Activated naive CD4-positive, alpha-beta T cell treated with anti-CD3 and anti-CD28 coated beads, Interleukin-2, amount 50 U/mL, for 72 hours (primary cell): ENCODE measurements around the gene EEF1AKMT2. TPM values are rescaled to one million over a fixed set of nuclear protein-coding genes. Genes with fewer than 3 reads are reported as not detected.
"Not testable (repeated sequence)": the region's sequence is repeated elsewhere in the genome, so short reads cannot be mapped to it uniquely, and the experiment has no call there.

Source experiments
- ATAC-seq, 2 donors: fragments of 150-1000 bp; cut with Tn5 transposase; 2 replicates each; pipeline ENCODE4 v1.10.0; 2021; ENCODE audit warnings: mild to moderate bottlenecking in 2 of 2, moderate library complexity in 2 of 2
- DNase-seq, 2 donors: peaks; one replicate each; pipeline ENCODE4 v3.0.0; 2021 to 2022; ENCODE audit warnings: low spot score in 2 of 2
- H3K27ac Mint-ChIP-seq, 2 donors: one replicate each; pipeline ENCODE4 v1.8.0; 2022; ENCODE audit warnings: mild to moderate bottlenecking in 2 of 2, mixed read lengths in 2 of 2
- H3K36me3 Mint-ChIP-seq, 2 donors: one replicate each; pipeline ENCODE4 v1.8.0; 2022; ENCODE audit warnings: mixed read lengths in 2 of 2
- H3K9me3 Mint-ChIP-seq, 2 donors: one replicate each; pipeline ENCODE4 v1.8.0; 2022; ENCODE audit warnings: mixed read lengths in 2 of 2
- total RNA-seq, 2 donors: library from RNA; stranded (reverse); gene quantifications; one replicate each; pipeline ENCODE4 v1.2.3, GENCODE V29; 2022

Gene EEF1AKMT2
- total RNA-seq, 2 donors from 2014 or later, result 1.1 to 27.7 TPM

DNA sequence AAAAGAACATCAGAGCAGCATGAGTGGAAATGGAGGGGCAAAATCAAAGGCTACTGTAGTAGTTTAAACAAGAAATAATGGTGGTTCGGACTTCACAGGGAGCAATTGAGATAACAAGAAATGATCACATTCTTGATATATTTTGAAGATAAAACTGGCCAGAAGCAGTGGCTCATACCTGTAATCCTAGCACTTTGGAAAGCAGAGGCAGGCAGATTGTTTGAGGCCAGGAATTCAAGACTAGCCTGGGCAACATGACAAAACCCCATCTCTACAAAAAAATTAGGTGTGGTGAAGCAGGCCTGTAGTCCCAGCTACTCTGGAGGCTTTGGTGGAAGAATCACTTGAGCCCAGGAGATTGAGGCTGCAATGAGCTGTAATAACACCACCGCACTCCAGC, 22.9 kb downstream of the EEF1AKMT2 start:
- DNase-seq (no peak), ATAC-seq (no peak)
- peaks cover 5 to 27% of the 10 kb centered on the region in 2 donors for H3K36me3 Mint-ChIP-seq
- H3K27ac Mint-ChIP-seq, result no peak overlapping the region
- no peaks in the 10 kb centered on the region for H3K9me3 Mint-ChIP-seq

DNA sequence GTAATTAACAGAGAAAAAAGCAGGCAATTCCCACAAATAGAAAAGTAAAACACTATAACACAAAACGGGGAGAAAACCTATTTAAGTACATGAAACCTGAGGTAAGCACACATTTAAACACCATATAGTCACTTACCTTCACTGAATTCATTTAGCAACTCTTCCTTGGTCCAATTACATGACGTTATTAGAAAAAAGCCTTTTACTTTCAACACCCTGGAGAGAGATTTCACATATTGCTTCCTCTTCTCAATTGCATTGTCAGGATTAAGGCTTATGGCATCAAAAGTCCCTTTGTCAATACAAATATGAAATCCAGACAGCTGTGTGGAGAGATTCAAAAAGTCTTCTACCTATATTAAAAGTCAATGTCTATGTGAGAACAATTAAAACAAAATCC, 26.4 kb downstream of the EEF1AKMT2 start:
- DNase-seq, result no peak
- ATAC-seq, result no peak
- Mint-ChIP-seq H3K27ac (no peak overlapping the region), H3K36me3 (no peaks in the 10 kb centered on the region), H3K9me3 (no peaks in the 10 kb centered on the region)

DNA sequence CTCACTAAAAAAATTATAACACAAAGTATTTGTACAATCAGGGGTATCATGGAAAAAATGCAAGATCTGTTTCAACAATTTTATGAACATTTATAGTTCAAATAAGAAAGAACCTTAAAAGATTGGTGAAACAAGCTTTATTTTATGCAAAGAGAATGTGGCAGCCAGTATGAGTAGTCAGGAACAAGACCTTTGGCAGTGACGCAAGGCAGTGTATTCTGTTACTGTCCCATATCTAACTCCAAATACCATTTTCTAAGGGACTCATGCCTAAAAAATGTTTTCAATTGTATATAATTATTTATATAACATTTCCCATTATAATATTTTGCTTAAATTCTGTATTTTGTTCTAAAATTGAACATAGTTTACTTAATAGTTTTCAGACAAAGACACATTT, 28.4 kb downstream of the EEF1AKMT2 start:
- no peak for ATAC-seq
- Mint-ChIP-seq H3K36me3 (no peaks in the 10 kb centered on the region), H3K9me3 (no peaks in the 10 kb centered on the region), H3K27ac (no peak overlapping the region)
- no peak for DNase-seq

DNA sequence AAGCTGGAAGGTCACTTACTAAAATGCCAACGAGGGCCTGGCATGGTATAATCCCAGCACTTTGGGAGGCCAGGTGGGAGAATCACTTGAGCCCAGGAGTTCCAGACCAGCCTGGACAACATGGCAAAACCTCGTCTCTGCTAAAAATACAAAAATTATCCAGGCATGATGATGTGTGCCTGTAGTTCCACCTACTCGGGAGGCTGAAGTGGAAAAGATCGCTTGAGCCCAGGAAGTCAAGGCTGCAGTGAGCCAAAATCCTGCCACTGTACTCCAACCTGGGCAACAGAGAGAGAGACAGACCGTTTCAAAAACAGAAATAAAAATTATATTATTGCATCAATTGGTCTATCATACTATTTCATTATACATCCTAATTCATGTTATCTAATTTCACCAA, 29.4 kb downstream of the EEF1AKMT2 start:
- no peak for DNase-seq
- H3K27ac Mint-ChIP-seq, result no peak overlapping the region
- ATAC-seq, result no peak
- H3K36me3 Mint-ChIP-seq, result no peaks in the 10 kb centered on the region
- H3K9me3 Mint-ChIP-seq, result no peaks in the 10 kb centered on the region

DNA sequence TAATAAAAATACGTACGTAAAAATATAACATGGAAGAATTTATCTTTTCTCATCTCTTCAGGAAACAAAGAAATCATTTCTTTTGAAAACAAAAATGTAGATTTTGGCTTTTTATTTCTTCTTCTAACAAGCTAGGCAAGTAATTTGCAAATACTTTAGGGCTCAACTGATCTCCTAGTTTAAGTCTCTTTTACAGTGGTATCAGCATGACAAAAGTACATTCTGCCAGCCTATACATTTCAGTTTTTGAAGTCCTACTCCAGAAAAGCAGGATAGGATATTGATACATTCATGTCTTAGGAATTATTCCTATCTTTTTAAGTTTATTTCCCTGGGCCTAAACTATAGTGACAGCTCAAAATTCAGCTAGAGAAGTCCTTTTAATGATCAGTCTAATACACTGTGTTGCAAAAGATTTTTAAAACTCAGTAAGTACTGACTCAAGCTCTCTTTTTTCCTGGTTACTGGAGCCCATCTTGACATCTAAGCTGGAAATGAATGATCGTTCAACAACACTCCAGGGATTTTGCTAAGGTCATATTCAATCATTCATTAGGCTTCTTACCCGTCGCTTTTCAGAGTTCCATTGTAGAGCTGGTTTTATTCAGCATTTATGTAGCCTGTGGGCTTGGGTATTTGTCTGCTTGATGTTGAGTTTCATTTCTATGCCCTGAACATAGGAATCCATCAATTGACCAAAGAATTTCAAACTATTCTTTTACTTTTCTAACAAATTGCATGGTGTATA, 35.4 kb downstream of the EEF1AKMT2 start:
- Mint-ChIP-seq H3K36me3 (peaks cover 0 to 4% of the 10 kb centered on the region in 2 donors), H3K9me3 (no peaks in the 10 kb centered on the region), H3K27ac (no peak overlapping the region)
- DNase-seq (no peak), ATAC-seq (no peak)

DNA sequence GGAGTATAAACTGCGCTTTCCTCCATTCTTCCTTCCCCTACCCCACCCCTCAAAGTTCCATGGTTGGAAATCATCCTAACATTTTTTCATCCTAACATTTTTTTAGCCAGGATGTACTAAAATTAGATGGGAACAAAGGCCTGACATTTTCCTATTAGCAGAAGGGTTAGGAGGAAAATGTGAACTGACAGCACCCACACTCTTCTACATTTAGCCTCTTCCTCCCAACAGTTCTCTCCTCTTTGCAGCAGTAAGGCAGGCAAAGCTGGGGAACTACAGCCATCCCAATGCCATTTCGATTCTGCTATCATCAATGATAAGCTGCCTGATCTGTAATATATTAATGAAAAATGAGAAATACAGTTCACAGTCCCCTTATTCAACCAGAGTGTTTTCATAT, 36.1 kb downstream of the EEF1AKMT2 start:
- DNase-seq, result no peak

DNA sequence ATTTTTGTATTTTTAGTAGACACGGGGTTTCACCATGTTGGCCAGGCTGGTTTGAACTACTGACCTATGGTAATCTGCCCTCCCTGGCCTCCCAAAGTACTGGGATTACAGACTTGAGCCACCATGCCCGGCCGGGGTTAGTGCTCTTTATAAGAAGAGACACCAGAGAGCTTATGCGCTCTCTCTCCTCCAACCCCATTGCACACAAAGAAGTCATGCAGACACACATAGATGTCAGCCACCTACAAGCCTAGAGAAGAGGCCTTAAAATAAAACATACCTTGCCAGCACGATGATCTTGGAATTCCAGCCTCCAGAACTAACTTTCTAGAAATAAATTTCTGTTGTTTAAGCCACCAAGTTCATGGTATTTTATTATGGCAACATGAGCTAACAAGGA, 37.5 kb downstream of the EEF1AKMT2 start:
- Mint-ChIP-seq H3K36me3 (peaks cover 0 to 5% of the 10 kb centered on the region in 2 donors), H3K9me3 (no peaks in the 10 kb centered on the region), H3K27ac (no peak overlapping the region)
- DNase-seq (no peak), ATAC-seq (no peak)

More for the DNA sequence above, 36.1 kb downstream of the EEF1AKMT2 start:
- Mint-ChIP-seq H3K27ac (no peak overlapping the region), H3K36me3 (peaks cover 0 to 5% of the 10 kb centered on the region in 2 donors), H3K9me3 (no peaks in the 10 kb centered on the region)
- no peak for ATAC-seq

DNA sequence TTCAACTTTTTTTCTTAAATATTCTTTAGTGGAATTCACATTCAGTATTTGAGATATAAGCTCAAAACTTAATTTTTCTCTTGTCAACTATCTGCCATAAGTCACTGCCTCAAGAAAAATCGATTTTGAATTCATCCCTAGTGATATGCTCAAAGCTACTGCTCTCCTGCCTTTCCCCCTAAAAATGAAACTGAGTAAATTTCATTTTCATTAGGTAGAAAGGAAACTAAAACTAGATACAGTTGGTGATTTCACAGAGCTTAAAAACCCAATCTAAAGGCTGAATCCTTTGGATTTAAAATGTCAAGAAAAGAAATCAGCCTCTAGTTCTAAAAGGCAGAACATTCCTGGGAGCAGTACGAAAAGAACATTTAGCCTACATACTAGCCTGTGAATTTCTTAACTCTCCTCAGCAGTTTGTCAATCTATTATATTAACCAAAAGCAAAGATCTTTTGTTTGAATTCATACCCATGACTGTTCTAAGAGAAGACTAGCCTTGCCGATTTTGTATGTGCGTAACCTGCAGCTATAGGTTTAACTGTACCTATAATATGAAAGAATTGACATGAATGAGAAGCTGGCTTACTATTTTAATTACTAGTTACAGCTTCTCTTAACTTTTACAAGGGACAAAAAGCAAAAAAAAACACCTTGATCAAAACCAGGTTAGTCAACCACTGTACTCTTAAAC, 42.6 kb downstream of the EEF1AKMT2 start:
- DNase-seq, result no peak
- ATAC-seq, result no peak
- peaks cover 0 to 5% of the 10 kb centered on the region in 2 donors for H3K36me3 Mint-ChIP-seq
- peak overlapping the region in 1 of 2 donors; percentile 33 for H3K27ac Mint-ChIP-seq
- H3K9me3 Mint-ChIP-seq, result no peaks in the 10 kb centered on the region

DNA sequence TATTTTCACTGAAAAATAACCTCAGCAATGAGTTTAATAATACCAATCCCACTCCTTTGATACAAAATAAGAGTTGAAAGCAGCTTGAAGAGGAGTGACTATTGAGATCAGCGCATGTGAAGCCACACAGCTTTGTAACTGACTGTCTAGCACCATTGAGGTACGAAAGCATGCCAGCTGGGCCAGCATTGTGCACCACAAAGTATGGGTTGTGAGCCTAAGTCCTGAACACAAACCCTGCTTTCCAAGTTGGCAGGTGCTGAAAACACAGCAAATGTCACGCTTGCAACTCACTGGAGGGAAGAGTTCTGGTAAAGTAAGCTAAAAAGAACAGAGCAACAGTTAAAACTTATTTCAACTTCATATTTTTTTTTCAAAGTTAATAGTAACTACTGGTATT, 43.5 kb downstream of the EEF1AKMT2 start:
- DNase-seq, result no peak

DNA sequence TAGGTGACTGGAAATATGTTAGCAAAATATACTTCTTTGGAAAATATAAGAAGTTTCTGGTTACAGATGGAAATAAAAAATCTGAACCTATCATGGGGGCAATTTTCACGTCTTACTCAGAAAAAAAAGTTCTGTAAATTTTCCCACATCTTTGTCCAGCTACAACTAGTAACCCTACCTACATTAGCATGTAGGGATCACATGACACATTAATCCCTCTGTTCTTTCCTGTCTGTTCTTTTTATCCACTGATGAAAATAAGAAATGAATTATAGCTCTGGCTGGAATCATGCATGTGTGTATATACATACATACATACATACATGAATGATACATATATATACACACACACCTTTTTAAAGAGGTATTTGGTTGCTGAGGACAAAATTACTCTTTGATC, 43.9 kb downstream of the EEF1AKMT2 start:
- Mint-ChIP-seq H3K27ac (no peak overlapping the region), H3K9me3 (no peaks in the 10 kb centered on the region), H3K36me3 (peaks cover 5% of the 10 kb centered on the region in 2 donors)
- ATAC-seq (no peak), DNase-seq (no peak)

More for the DNA sequence above, 43.5 kb downstream of the EEF1AKMT2 start:
- H3K27ac Mint-ChIP-seq, result no peak overlapping the region
- no peak for ATAC-seq
- H3K9me3 Mint-ChIP-seq, result no peaks in the 10 kb centered on the region
- peaks cover 5% of the 10 kb centered on the region in 2 donors for H3K36me3 Mint-ChIP-seq

DNA sequence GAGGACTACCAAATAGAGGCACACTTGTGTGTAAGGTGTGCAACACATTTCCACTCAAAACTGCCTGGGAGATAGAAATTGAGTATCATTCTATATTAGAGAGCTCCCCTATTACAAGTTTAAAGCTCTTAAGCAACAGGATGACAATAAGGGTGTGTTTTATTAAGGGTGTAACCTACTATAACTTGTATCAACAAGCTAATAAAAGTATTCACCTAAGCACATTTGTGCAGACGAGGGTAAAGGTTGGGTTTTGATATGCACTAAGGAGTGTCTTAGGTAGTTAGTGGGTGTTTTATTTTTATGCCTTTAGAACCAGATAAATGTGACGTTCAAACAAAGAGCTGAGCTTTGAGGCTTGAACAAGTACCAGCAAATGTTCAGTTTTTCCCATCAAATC, 44.7 kb downstream of the EEF1AKMT2 start:
- no peak for DNase-seq
- Mint-ChIP-seq H3K9me3 (no peaks in the 10 kb centered on the region), H3K27ac (no peak overlapping the region), H3K36me3 (peaks cover 5% of the 10 kb centered on the region in 2 donors)
- no peak for ATAC-seq

DNA sequence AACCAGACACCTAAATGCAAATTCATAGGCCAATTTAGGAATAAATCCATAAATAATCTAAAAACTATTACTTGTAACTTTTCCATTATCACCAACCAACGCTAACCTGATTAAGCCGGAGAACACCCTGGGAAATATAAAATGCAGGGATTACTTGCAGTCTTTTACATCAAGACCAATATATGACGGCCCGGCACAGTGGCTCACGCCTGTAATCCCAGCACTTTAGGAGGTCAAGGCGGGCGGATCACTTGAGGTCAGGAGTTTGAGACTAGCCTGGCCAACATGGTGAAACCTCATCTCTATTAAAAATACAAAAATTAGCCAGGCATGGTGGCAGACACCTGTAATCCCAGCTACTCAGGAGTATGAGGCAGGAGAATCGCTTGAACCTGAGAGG, 45.2 kb downstream of the EEF1AKMT2 start:
- not testable (repeated sequence) for H3K27ac Mint-ChIP-seq, H3K9me3 Mint-ChIP-seq, H3K36me3 Mint-ChIP-seq, DNase-seq, ATAC-seq

DNA sequence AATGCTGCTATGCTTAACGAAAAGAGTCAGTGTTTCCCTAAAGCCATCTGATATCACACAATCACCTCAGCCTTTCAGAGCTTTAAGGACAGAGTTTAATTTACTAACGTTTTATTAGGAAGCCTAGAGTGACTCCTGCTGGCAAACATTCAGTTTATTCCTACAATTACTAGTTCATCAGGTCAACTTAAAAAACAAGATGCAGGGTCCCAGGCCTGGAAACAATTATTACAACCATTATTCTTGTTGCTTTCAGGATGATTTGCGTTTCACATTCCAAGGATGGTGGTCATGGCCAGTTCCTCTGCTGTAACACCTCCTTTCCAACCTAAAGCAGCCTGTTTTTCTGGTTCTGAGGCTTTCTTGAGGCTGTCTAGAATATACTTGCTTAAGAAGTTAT, 46.0 kb downstream of the EEF1AKMT2 start:
- ATAC-seq (no peak), DNase-seq (no peak)
- Mint-ChIP-seq H3K9me3 (no peaks in the 10 kb centered on the region), H3K36me3 (peaks cover 0 to 5% of the 10 kb centered on the region in 2 donors), H3K27ac (no peak overlapping the region)

DNA sequence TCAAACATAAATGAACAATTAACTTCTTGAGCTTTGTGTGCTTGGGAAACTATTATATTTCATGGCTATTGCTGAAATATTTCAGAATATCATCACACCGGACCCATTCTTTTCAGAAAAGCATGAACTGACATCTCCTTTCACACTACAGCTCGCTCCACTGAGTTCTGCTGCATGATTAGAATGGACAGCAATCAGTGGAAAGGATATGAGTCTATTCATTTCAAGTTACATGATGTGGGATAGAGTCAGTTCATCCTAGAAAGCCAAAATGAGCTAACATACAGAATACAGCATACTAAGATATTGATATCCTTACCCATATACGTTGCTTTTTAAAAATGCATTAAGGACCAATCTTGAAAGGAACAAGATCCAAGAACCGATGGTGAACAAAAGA, 46.4 kb downstream of the EEF1AKMT2 start:
- Mint-ChIP-seq H3K27ac (no peak overlapping the region), H3K36me3 (peaks cover 2 to 7% of the 10 kb centered on the region in 2 donors), H3K9me3 (no peaks in the 10 kb centered on the region)
- ATAC-seq (no peak), DNase-seq (no peak)

DNA sequence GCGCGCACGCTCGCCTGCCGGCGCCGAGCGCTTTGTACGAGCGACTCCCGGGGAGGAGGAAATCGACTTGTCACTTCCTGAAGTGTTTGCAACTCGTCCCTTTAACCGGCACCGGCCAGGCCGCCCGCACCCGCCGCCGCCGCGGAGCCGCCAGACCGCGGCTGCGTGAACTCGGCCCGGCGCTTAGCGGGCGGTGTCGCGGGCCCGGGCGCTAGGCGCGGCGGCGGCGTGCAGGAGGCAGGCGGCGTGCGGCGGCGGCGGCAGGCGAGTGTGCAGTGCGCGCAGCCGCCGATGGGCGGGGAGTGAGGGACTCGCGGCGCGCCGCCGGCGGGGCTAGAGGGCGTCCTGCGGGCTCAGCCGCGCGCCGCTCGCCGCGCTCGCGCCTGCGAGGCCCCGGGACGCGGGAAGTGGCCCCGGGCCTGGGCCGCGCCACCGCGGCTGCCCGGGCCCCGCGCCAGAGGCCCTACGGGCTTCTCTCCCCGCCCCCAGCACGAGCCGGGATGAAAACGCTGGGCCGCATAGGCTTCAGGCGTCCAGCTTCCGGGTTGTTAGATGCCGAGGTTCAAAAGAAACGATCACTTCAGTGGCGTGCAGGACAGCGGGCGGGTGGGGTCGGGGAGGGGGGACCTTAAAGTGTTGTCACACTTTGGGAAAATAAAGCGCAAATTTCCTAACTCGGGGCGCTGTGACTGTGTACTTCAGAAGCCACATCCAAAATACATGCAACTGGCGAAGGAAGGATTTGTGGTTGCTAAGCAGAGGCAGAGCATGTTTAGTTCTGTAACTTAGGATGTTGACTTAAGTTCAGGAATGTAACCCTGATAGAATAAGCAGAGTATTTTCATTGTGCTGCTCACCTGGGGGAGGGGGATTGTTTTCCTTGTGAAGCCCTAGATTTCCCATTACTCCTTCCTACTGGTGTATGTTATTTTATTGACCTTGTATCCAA, 47.3 kb downstream of the EEF1AKMT2 start, which contains the start of gene FAM53B:
Gene FAM53B (minus strand): TSS at position 277 of the 949 bp plus-strand sequence. CDS start 37,665 bp downstream, outside the sequence.
- H3K9me3 Mint-ChIP-seq, result no peaks in the 10 kb centered on the region
- DNase-seq (peak; percentile 79 to 82), ATAC-seq (peak; percentile 81 to 88)
- H3K27ac Mint-ChIP-seq, result peak within 1 kb of the TSS; percentile 66 to 98
- H3K36me3 Mint-ChIP-seq, result peaks cover 10 to 13% of the 10 kb centered on the region in 2 donors

DNA sequence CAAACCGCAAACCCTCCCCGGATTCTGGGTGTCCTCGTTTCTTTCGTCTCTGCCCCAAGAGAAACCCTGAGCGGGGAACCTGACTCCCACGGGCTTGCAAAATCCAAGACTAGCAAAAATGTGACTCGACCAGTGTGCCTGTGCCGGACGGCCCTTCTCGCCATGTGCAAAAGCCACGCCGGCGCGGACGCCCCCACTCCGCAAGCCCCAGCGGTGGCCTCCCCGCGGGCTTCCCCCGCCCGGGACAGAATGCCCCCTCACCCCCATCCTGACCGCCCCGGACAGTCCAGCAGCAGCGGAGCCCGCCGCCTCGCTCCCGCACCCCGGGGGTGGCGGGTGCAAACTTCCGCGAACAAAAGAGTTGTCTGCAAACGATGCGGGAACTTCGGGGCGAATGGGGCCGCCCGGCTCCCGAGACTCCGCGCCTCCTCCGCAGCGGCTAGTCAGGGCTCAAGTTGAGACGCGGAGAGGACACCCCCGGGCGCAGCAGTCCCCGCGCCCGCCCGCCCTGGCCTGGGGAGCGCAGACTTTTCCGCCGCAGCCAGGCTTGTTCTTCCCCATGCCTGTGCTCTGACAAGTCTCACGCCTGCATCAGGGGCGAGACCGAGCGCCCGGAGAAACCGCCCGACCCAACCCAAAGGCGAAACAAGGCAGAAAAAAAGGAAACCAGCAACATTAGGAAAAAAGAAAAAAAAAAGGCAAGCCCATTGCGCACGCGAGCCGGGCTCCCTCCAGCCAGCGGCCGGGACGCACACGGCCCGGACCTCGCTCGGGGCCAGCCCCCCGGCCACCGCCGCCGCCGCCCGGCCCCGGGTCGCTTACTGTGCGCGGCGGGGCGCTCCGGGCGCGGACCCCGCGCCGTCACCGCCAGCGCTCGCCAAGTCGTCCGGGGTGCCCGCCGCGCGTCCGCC, 48.2 kb downstream of the EEF1AKMT2 start:
- no peak for DNase-seq

More for the DNA sequence above, 48.2 kb downstream of the EEF1AKMT2 start:
- Mint-ChIP-seq H3K27ac (peak overlapping the region; percentile 66 to 98), H3K36me3 (peaks cover 13 to 14% of the 10 kb centered on the region in 2 donors), H3K9me3 (no peaks in the 10 kb centered on the region)
- peak; percentile 14 to 26 for ATAC-seq
